ENCODE measurements around the gene THY1. TPM values are rescaled to one million over a fixed set of nuclear protein-coding genes. Genes with fewer than 3 reads are reported as not detected.

THY1 gene
- total and polyA plus RNA-seq, 5 donors = 0.74 to 4.3 (median 2.6) TPM

DNA sequence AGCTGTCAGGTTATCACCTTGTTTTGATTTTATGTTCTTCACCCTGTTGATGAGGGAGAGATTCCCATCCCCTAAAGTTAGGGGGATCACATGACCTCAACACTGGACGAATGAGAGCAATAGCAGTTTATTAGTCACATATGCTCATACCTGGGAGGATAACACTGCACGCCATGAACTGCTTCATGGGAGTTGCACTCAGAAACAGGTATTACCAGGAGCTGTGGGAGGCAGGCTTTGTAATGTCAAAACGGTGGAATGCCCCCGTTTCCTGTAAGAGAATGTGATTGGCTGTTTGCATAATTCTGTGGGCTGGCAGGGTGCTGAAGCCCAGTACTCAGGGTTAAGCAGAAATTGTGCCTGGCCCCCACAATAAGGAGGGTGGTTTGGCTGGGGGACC, 3.2 kb upstream of the THY1 start:
- no peaks in the 10 kb centered on the region for H3K27me3 ChIP-seq (ENCODE audit: control insufficient read depth, insufficient read depth)
- intact Hi-C loops (cut with DNase I) = no loop called here
- H3K9me3 ChIP-seq (ENCODE audit: control insufficient read depth, low read length) = no peaks in the 10 kb centered on the region
- 65% methylated on average over 4 of the region's 4 CpGs for WGBS
- DNase-seq = no peak
- ATAC-seq = no peak
- no peak overlapping the region for H3K27ac ChIP-seq (ENCODE audit: low read length)
- no peak overlapping the region for H3K4me3 ChIP-seq (ENCODE audit: low read length)
- H3K4me1 ChIP-seq (ENCODE audit: control insufficient read depth, insufficient read depth, low read length) = no peaks in the 10 kb centered on the region

DNA sequence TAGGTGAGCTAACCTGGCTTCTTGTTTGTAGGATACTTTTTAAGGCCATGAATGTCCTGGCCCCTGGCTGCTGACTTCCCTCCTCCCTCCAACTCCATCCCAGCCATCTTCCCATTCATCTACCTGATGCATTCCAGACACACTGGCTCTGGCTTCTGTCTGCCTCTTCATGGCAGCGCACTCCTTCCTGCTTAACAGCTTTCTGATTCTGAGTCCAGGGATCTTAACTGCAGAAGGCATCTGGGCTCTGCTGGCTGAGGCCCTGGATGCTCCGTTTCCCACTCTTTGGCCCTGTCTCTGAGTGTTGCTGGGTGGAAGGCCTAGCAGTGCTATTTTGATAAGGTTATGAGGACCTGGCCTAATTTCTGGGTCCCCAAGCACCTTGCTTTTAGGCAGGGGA, 1.8 kb upstream of the THY1 start:
- 89% methylated on average over 2 of the region's 2 CpGs for WGBS
- ATAC-seq (no peak), DNase-seq (no peak)
- Histone ChIP-seq H3K9me3 (ENCODE audit: control insufficient read depth, low read length) (no peaks in the 10 kb centered on the region), H3K4me1 (ENCODE audit: control insufficient read depth, insufficient read depth, low read length) (no peaks in the 10 kb centered on the region), H3K4me3 (ENCODE audit: low read length) (no peak overlapping the region), H3K27ac (ENCODE audit: low read length) (no peak overlapping the region), H3K27me3 (ENCODE audit: control insufficient read depth, insufficient read depth) (no peaks in the 10 kb centered on the region)
- intact Hi-C loops (cut with DNase I) = no loop called here

DNA sequence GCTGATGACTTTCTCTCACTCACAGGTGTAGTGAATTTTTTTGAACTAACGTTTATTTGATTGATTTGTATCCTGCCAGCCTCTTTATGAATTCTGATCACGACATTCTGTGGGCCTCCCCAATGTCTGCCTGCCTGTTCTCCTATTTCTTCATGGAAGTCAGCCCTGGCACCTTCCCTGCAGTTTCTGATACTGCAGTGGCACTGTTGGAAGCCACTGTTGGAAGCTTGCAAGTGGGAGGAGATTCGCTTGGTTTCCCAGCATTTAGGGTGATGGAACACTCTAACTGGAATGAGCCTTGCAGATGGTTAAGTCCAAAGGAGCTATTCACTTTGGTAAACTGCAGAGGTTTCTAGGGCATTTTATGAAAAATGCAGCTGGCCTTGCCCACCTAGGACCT, 1.3 kb upstream of the THY1 start:
- Histone ChIP-seq H3K4me3 (ENCODE audit: low read length) (no peak overlapping the region), H3K27me3 (ENCODE audit: control insufficient read depth, insufficient read depth) (no peaks in the 10 kb centered on the region), H3K9me3 (ENCODE audit: control insufficient read depth, low read length) (no peaks in the 10 kb centered on the region), H3K4me1 (ENCODE audit: control insufficient read depth, insufficient read depth, low read length) (no peaks in the 10 kb centered on the region), H3K27ac (ENCODE audit: low read length) (no peak overlapping the region)
- DNase-seq = no peak
- ATAC-seq = no peak
- WGBS = 88% methylated on average over 3 of the region's 3 CpGs
- intact Hi-C loops (cut with DNase I) = no loop called here

DNA sequence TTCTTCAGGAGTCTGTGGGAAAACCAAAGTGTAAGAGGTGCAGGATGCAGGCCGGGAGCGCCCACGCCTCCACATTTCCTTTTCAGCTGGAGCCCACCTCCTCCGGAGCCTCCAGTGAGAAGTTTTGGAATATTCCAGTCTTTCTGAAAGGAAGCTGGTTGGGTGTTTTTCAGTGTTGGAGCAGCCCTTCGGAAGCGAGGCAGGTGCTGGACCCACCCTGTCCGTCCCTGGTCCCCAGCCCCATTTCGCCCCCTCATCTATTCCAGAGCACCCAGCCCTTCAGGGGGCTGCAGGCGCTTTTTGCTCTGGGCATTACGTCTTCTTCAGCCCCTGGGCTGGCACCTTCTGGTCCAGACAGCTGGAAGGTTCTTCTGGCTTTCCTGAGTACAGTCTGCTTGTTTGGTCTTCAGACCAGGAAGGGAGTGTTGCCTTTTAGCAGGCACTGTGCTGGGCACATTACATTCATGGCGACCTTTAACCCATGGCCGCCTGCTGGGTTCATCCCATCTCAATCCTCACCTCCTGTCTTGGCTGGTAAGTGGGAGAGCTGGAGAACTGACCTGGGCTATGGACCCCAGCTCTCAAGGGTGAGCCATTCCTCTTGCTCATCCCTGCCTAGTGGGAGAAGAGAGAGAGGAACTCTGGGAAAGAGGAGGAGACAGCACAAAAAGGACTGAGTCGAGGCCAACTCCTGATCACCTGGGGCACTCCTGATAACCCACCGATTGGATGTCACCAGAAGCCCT, 710 bp upstream of the THY1 start:
- Histone ChIP-seq H3K27me3 (ENCODE audit: control insufficient read depth, insufficient read depth) (no peaks in the 10 kb centered on the region), H3K27ac (ENCODE audit: low read length) (no peak overlapping the region), H3K9me3 (ENCODE audit: control insufficient read depth, low read length) (no peaks in the 10 kb centered on the region), H3K4me1 (ENCODE audit: control insufficient read depth, insufficient read depth, low read length) (no peaks in the 10 kb centered on the region), H3K4me3 (ENCODE audit: low read length) (no peak overlapping the region)
- DNase-seq (no peak), ATAC-seq (no peak)
- intact Hi-C loops (cut with DNase I) = no loop called here
- WGBS = 60% methylated on average over 14 of the region's 14 CpGs

DNA sequence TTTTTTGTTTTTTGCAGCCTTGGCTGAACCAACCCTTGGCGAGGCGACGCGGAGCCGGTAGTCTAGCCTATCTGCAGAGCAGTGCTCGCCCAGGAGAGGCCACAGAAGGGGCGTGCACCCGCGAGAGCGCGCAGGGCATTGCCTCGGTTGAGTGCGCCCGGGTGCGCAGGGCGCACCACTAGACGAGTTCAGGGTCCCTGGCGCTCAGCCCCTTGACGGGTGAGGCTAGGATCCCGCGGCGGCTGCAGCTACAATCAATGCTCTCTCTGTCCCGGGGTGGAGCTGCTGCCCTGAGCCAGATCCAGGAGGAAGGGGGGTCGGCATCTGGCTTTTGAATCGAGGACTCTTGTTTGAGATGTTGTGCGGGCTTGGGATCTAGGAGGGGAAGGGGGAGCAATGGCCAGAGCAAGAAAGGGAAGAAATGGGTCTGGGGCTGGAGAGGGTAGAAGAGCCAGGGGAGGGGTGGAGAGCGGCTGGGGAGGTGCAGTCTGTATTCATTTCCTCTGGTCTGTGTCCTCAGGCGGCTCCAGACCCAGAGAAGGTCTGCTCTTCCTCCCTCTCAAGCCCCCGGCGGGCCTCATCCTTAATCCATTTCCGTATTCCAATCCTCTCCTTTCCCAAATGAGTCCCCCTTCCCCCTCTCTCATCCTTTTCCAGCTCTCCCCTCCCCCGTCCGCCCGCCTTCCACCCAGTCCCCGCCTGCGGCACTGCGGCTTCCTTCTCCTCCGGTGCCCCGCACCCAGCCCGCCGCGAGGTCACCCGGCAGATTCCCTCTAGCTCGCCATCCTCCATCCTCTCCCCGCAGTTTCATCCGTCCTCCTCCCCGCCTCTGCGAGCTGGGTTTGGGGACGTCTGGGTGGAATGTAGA, 797 bp downstream of the THY1 start:
- H3K27me3 ChIP-seq (ENCODE audit: control insufficient read depth, insufficient read depth) = no peaks in the 10 kb centered on the region
- H3K4me3 ChIP-seq (ENCODE audit: low read length) = peak overlapping the region; percentile 42
- H3K27ac ChIP-seq (ENCODE audit: low read length) = no peak overlapping the region
- ATAC-seq (peak in 1 of 2 donors; percentile 25), DNase-seq (peak in 1 of 3 donors; percentile 43)
- intact Hi-C loops (cut with DNase I) = no loop called here
- H3K9me3 ChIP-seq (ENCODE audit: control insufficient read depth, low read length) = no peaks in the 10 kb centered on the region
- H3K4me1 ChIP-seq (ENCODE audit: control insufficient read depth, insufficient read depth, low read length) = no peaks in the 10 kb centered on the region
- WGBS = under 1% methylated on average over 49 of the region's 49 CpGs

DNA sequence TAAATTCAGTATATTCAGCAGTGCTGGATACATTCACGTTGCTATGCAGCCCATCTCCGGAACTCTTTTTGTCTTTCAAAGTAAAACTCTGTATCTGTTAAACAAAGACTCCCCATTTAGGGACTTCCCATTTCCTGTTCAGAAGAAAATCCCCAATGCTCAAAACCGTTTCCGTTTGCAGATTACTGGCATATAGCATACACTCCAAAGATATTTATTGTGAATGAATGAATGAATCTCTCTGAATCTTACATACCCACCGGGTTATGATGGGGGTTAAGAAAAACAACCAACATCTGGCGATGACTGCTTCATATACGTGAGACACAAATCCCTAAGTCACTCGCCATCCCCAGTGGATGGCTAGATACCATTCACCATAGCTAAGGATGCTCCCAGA, 1.6 kb downstream of the THY1 start:
- H3K27me3 ChIP-seq (ENCODE audit: control insufficient read depth, insufficient read depth) = no peaks in the 10 kb centered on the region
- ATAC-seq = no peak
- DNase-seq = no peak
- no peaks in the 10 kb centered on the region for H3K4me1 ChIP-seq (ENCODE audit: control insufficient read depth, insufficient read depth, low read length)
- intact Hi-C loops (cut with DNase I) = no loop called here
- no peaks in the 10 kb centered on the region for H3K9me3 ChIP-seq (ENCODE audit: control insufficient read depth, low read length)
- H3K4me3 ChIP-seq (ENCODE audit: low read length) = no peak overlapping the region
- no peak overlapping the region for H3K27ac ChIP-seq (ENCODE audit: low read length)
- 23% methylated on average over 8 of the region's 8 CpGs for WGBS

DNA sequence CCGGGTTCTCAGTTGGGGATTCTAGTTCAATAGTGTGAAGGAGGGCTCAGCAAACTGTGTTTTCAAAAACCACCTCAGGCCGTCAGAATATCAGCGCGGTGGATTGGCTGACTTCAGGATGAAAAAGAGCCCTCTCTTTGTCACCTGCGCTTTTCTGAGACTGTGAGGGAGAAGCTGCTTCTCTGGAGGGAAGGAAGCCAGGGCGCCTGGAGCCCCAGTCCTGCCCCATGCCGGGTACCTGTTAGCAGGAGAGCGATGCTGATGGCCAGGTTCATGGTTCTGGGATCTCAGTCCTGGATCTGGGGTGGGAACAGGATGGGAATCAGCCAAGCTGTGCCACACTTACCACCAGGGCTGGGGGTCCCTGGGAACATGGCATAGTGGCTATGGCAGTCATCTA, 2.3 kb downstream of the THY1 start:
- Histone ChIP-seq H3K4me3 (ENCODE audit: low read length) (no peak overlapping the region), H3K27me3 (ENCODE audit: control insufficient read depth, insufficient read depth) (no peaks in the 10 kb centered on the region), H3K27ac (ENCODE audit: low read length) (no peak overlapping the region), H3K4me1 (ENCODE audit: control insufficient read depth, insufficient read depth, low read length) (no peaks in the 10 kb centered on the region), H3K9me3 (ENCODE audit: control insufficient read depth, low read length) (no peaks in the 10 kb centered on the region)
- DNase-seq (no peak), ATAC-seq (no peak)
- intact Hi-C loops (cut with DNase I) = no loop called here
- 88% methylated on average over 8 of the region's 8 CpGs for WGBS

DNA sequence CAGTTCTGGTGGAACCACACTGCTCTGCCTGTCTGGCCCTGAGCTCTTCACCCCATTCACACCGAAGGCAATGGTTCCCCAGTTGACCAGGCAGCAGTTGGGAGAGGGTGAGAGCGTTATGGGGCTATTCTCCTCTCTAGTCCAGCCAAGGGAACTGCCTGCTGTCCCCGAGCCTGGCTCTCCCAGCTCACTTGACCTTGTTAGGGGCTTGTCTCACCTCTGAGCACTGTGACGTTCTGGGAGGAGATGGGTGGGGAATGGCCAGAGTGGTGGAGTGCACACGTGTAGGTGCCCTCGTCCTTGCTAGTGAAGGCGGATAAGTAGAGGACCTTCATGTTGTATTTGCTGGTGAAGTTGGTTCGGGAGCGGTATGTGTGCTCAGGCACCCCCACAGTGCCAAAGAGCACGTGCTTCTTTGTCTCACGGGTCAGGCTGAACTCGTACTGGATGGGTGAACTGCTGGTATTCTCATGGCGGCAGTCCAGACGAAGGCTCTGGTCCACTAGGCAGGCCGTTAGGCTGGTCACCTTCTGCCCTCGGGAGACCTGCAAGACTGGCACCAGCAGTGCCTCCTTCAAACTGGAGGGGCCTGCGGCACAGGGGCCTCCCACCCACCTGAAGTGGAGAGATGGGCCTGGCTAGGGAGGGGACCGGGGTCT, 3.0 kb downstream of the THY1 start:
- no peaks in the 10 kb centered on the region for H3K27me3 ChIP-seq (ENCODE audit: control insufficient read depth, insufficient read depth)
- H3K4me1 ChIP-seq (ENCODE audit: control insufficient read depth, insufficient read depth, low read length) = no peaks in the 10 kb centered on the region
- no peak overlapping the region for H3K4me3 ChIP-seq (ENCODE audit: low read length)
- no peak overlapping the region for H3K27ac ChIP-seq (ENCODE audit: low read length)
- intact Hi-C loops (cut with DNase I) = no loop called here
- 83% methylated on average over 18 of the region's 18 CpGs for WGBS
- no peak for DNase-seq
- ATAC-seq = no peak
- H3K9me3 ChIP-seq (ENCODE audit: control insufficient read depth, low read length) = no peaks in the 10 kb centered on the region

DNA sequence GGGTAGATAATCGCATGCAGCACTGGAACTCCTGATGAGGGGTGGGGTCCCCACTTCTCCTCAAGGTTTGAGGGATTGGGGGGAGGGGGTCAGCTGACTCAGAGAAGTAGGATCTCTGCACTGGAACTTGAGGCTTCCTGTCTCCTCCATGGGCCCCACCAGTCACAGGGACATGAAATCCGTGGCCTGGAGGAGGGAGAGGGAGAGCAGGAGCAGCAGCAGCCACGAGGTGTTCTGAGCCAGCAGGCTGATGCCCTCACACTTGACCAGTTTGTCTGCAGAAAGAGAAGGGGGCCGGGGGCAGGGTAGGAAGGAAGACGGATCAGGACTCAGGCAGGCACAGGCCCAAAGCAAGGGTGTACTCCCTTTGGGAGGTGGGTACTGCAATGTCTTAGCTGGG, 3.7 kb downstream of the THY1 start:
- H3K27me3 ChIP-seq (ENCODE audit: control insufficient read depth, insufficient read depth) = no peaks in the 10 kb centered on the region

DNA sequence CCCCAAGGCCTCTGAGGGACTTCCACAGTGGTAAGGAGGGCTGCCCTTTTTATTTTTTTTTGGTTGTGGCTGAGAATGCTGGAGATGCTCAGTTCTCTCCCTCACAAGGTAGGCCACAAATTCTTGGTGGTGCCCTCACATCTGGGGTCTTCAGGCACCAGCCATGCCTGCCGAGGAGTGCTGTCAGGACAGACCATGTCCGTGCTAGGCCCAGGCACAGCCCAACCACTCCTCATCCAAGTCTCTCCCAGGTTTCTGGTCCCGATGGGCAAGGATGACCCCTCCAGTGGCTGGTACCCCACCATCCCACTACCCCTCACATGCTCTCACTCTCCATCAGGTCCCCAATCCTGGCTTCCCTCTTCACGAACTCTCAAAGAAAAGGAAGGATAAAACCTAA, 4.2 kb downstream of the THY1 start:
- DNase-seq (no peak), ATAC-seq (no peak)
- intact Hi-C loops (cut with DNase I) = no loop called here
- Histone ChIP-seq H3K27ac (ENCODE audit: low read length) (no peak overlapping the region), H3K4me1 (ENCODE audit: control insufficient read depth, insufficient read depth, low read length) (no peaks in the 10 kb centered on the region), H3K4me3 (ENCODE audit: low read length) (no peak overlapping the region), H3K27me3 (ENCODE audit: control insufficient read depth, insufficient read depth) (no peaks in the 10 kb centered on the region), H3K9me3 (ENCODE audit: control insufficient read depth, low read length) (no peaks in the 10 kb centered on the region)
- 88% methylated on average over 4 of the region's 4 CpGs for WGBS

More for the DNA sequence above, 3.7 kb downstream of the THY1 start:
- Histone ChIP-seq H3K4me3 (ENCODE audit: low read length) (no peak overlapping the region), H3K4me1 (ENCODE audit: control insufficient read depth, insufficient read depth, low read length) (no peaks in the 10 kb centered on the region), H3K27ac (ENCODE audit: low read length) (no peak overlapping the region), H3K9me3 (ENCODE audit: control insufficient read depth, low read length) (no peaks in the 10 kb centered on the region)
- WGBS = 84% methylated on average over 5 of the region's 5 CpGs
- intact Hi-C loops (cut with DNase I) = no loop called here
- no peak for ATAC-seq
- no peak for DNase-seq
